B cell (primary cell): Measurements from ENCODE around the gene RGS14.

Source experiments
- CTCF ChIP-seq: fragments of 200-600 bp; IDR thresholded peaks from one replicate; pipeline ENCODE4 v1.8.0; 2022; ENCODE audit warnings: antibody characterized with exemption, mild to moderate bottlenecking
- EZH2 ChIP-seq: IDR thresholded peaks from 2 replicates; pipeline ENCODE4 v1.6.1; 2012; ENCODE audit warnings: borderline replicate concordance, low read depth, mild to moderate bottlenecking, moderate library complexity, low read length; ENCODE audit not compliant: insufficient read depth, poor library complexity, severe bottlenecking

- TF ChIP-seq EZH2 (no peak), CTCF (no peak)
Observed at GRCh38 chr5:177310757-177311391, 46.9 kb upstream of the RGS14 start.
